K562 (cell line): ENCODE measurements around the gene USP44. TPM values are rescaled to one million over a fixed set of nuclear protein-coding genes. Genes with fewer than 3 reads are reported as not detected.

ENCODE experiments used
- AFF1 ChIP-seq, 2 experiments: fragments of 450-650 bp; IDR thresholded peaks; 2 replicates each; pipeline ENCODE4 v1.6.1; 2018; ENCODE audit warnings: mild to moderate bottlenecking in 2 of 2, low read depth in 1 of 2; ENCODE audit not compliant: partially characterized antibody in 2 of 2
- ATF7 ChIP-seq: fragments of 450-650 bp; IDR thresholded peaks from 2 replicates; pipeline ENCODE4 v1.7.1; 2014; ENCODE audit warnings: mild to moderate bottlenecking, moderate library complexity
- CBFA2T3 ChIP-seq: fragments of 450-650 bp; IDR thresholded peaks from 2 replicates; pipeline ENCODE4 v1.6.1; 2017
- EHMT2 ChIP-seq: fragments of 450-650 bp; IDR thresholded peaks from 2 replicates; pipeline ENCODE4 v1.6.1; 2018; ENCODE audit warnings: antibody characterized with exemption
- ESRRA ChIP-seq: fragments of 450-650 bp; IDR thresholded peaks from 2 replicates; pipeline ENCODE4 v1.6.1; 2014; ENCODE audit warnings: low read depth, mild to moderate bottlenecking, moderate library complexity, borderline replicate concordance
- HDAC1 ChIP-seq, 2 experiments: fragments of 450-650 bp; IDR thresholded peaks; 2 replicates each; pipeline ENCODE4 v1.6.1; 2016 to 2017; ENCODE audit warnings: inconsistent platforms in 1 of 2, mild to moderate bottlenecking in 1 of 2, moderate library complexity in 1 of 2
- HDAC3 ChIP-seq: fragments of 450-650 bp; IDR thresholded peaks from 2 replicates; pipeline ENCODE4 v1.6.1; 2018; ENCODE audit warnings: borderline replicate concordance, mild to moderate bottlenecking, moderate library complexity; ENCODE audit not compliant: partially characterized antibody
- HEY1 ChIP-seq: fragments of 250-450 bp; sonication (Bioruptor Pico); IDR thresholded peaks from 2 replicates; pipeline ENCODE4 v1.5.0; 2020; ENCODE audit warnings: mild to moderate bottlenecking, moderate library complexity, borderline replicate concordance
- KLF1 ChIP-seq: fragments of 450-650 bp; IDR thresholded peaks from 2 replicates; pipeline ENCODE4 v1.6.1; 2016; ENCODE audit warnings: missing genetic modification characterization, missing compliant biosample characterization
- LEF1 ChIP-seq: fragments of 450-650 bp; IDR thresholded peaks from 2 replicates; pipeline ENCODE4 v1.6.1; 2016; ENCODE audit warnings: mild to moderate bottlenecking
- MECOM ChIP-seq: fragments of 250-450 bp; sonication (Bioruptor Pico); IDR thresholded peaks from 2 replicates; pipeline ENCODE4 v1.8.0; 2022; ENCODE audit warnings: inconsistent platforms
- MTA1 ChIP-seq: fragments of 450-650 bp; IDR thresholded peaks from 2 replicates; pipeline ENCODE4 v1.6.1; 2017; ENCODE audit warnings: borderline replicate concordance
- NFE2L1 ChIP-seq: fragments of 450-650 bp; IDR thresholded peaks from 2 replicates; pipeline ENCODE4 v1.6.1; 2016; ENCODE audit warnings: missing genetic modification characterization, low read depth, mild to moderate bottlenecking, missing compliant biosample characterization, moderate library complexity, borderline replicate concordance
- NR0B1 ChIP-seq: fragments of 450-650 bp; IDR thresholded peaks from one replicate; pipeline ENCODE4 v1.6.1; 2018; ENCODE audit warnings: mild to moderate bottlenecking, moderate library complexity; ENCODE audit not compliant: partially characterized antibody
- PTRF ChIP-seq: fragments of 450-650 bp; IDR thresholded peaks from 2 replicates; pipeline ENCODE4 v1.6.1; 2016; ENCODE audit warnings: mild to moderate bottlenecking, missing genetic modification characterization, missing compliant biosample characterization
- RCOR1 ChIP-seq, 2 experiments: IDR thresholded peaks; 2 replicates each; pipeline ENCODE4 v1.6.1; 2012; ENCODE audit warnings: low read depth in 2 of 2, low read length in 2 of 2, borderline replicate concordance in 1 of 2, improper control_type of control experiment in 1 of 2
- SAFB ChIP-seq: fragments of 200-400 bp; formaldehyde crosslinking; IDR thresholded peaks from 2 replicates; pipeline ENCODE4 v1.6.1; 2017; ENCODE audit warnings: low read depth, low read length, borderline replicate concordance
- TEAD4 ChIP-seq, 2 experiments: sonication (generic) in 1 of 2; formaldehyde crosslinking in 1 of 2; IDR thresholded peaks; 2 replicates each; pipeline versions ENCODE4 v1.6.1 to v1.8.0; 2012 to 2022; ENCODE audit warnings: borderline replicate concordance in 1 of 2, inconsistent platforms in 1 of 2, low read length in 1 of 2, mild to moderate bottlenecking in 1 of 2, missing genetic modification reagents in 1 of 2
- TOE1 ChIP-seq, 2 experiments: fragments of 450-650 bp in 1 of 2; sonication (generic) in 1 of 2; formaldehyde crosslinking in 1 of 2; IDR thresholded peaks; 2 replicates each; pipeline versions ENCODE4 v1.7.1 to v1.8.0; 2016 to 2022; ENCODE audit warnings: borderline replicate concordance in 2 of 2, mild to moderate bottlenecking in 2 of 2, antibody characterized with exemption in 1 of 2, inconsistent platforms in 1 of 2, low read depth in 1 of 2, missing genetic modification reagents in 1 of 2, moderate library complexity in 1 of 2
- TRIM24 ChIP-seq, 2 experiments: fragments of 450-650 bp; IDR thresholded peaks; 2 replicates each; pipeline ENCODE4 v1.6.1; 2016
- ZNF551 ChIP-seq: fragments of 250-450 bp; sonication (Bioruptor Pico); IDR thresholded peaks from 2 replicates; pipeline ENCODE4 v1.5.0; 2021; ENCODE audit warnings: mild to moderate bottlenecking, moderate library complexity
- ZNF717 ChIP-seq: fragments of 250-450 bp; sonication (Bioruptor Pico); IDR thresholded peaks from 2 replicates; pipeline ENCODE4 v1.5.0; 2021
- polyA plus RNA-seq, 8 experiments: library from polyadenylated mRNA; depleted of rRNA in 4 of 8; stranded (reverse) in 5 of 8; unstranded in 3 of 8; fragments of >200 nt; fragmentation: Nextera tagmentation in 2 of 8; fragmentation: Illumina TruSeq in 1 of 8; extraction: Ambion mirVana in 2 of 8; extraction: Trizol in 1 of 8; gene quantifications; 2 replicates each; pipeline versions ENCODE4 v1.2.1 to v1.2.3, GENCODE V29; 2011 to 2014; ENCODE audit warnings: inconsistent platforms in 1 of 8, missing spikeins in 1 of 8
- total RNA-seq, 7 experiments: library from RNA; depleted of rRNA in 6 of 7; stranded (reverse); fragments of >200 nt in 6 of 7; fragmentation: Illumina TruSeq in 2 of 7; extraction: Trizol in 2 of 7; gene quantifications; 2 replicates each; pipeline versions ENCODE4 v1.2.1 to v1.2.3, GENCODE V29; 2011 to 2021; ENCODE audit warnings: low replicate concordance in 1 of 7
- TF ChIP-seq, protein P1 (sequence below): fragments of 450-650 bp; IDR thresholded peaks from 2 replicates; pipeline ENCODE4 v1.6.1; 2016; ENCODE audit warnings: missing biosample characterization, missing genetic modification characterization

The USP44 gene
- total and polyA plus RNA-seq, 9 of the 15 experiments (the other 6 are each of a cell fraction or from before 2014, with no cell fraction given): 2.1 to 5.7 (median 2.8) TPM

- no peak for TF ChIP-seq KLF1
- TF ChIP-seq NFE2L1: no peak
- TF ChIP-seq MECOM: no peak
- TF ChIP-seq HDAC3: peak; percentile 48
- TF ChIP-seq SAFB: no peak
- TF ChIP-seq ESRRA: peak; percentile 79; the same call in 1 of the 2 replicates
- peak; percentile 24 to 93; a peak in 2 of 4 replicates for TF ChIP-seq RCOR1 (IDR thresholded peaks at IDR 0.05; ENCODE audit: borderline replicate concordance in 1 of 2, low read depth in 2 of 2, low read length in 2 of 2)
- TF ChIP-seq TRIM24 (IDR thresholded peaks at IDR 0.05): peak; percentile 45 to 81; a peak in 3 of 4 replicates
- no peak for TF ChIP-seq NR0B1
- 0 out of 2 replicates have a peak, but pooled peaks have one; percentile 25 for TF ChIP-seq TOE1 (IDR thresholded peaks at IDR 0.05; ENCODE audit: borderline replicate concordance)
- no peak for TF ChIP-seq TOE1 (CRISPR knock-in tag; IDR thresholded peaks at IDR 0.05; ENCODE audit: borderline replicate concordance, low read depth)
- TF ChIP-seq EHMT2: no peak
- TF ChIP-seq CBFA2T3: peak; percentile 93
- TF ChIP-seq LEF1: peak; percentile 57; the same call in 1 of the 2 replicates
- TF ChIP-seq AFF1 (IDR thresholded peaks at IDR 0.05; ENCODE audit: low read depth in 1 of 2, partially characterized antibody in 2 of 2): peak in 1 of 2 experiments; percentile 42
- TF ChIP-seq ZNF717 (CRISPR knock-in tag): no peak
- no peak for TF ChIP-seq HEY1 (CRISPR knock-in tag)
- TF ChIP-seq, protein P1, sequence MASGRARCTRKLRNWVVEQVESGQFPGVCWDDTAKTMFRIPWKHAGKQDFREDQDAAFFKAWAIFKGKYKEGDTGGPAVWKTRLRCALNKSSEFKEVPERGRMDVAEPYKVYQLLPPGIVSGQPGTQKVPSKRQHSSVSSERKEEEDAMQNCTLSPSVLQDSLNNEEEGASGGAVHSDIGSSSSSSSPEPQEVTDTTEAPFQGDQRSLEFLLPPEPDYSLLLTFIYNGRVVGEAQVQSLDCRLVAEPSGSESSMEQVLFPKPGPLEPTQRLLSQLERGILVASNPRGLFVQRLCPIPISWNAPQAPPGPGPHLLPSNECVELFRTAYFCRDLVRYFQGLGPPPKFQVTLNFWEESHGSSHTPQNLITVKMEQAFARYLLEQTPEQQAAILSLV: no peak
- peak; percentile 38; the same call in 1 of the 2 replicates for TF ChIP-seq MTA1
- TF ChIP-seq ATF7: peak; percentile 55; the same call in 1 of the 2 replicates
- TF ChIP-seq HDAC1 (IDR thresholded peaks at IDR 0.05): peak in 1 of 2 experiments; percentile 74; a peak in 2 of 4 replicates
- no peak for TF ChIP-seq ZNF551 (CRISPR knock-in tag)
- no peak for TF ChIP-seq PTRF (tag)
- peak; percentile 94 for TF ChIP-seq TEAD4 (IDR thresholded peaks at IDR 0.05; ENCODE audit: low read length)
- TF ChIP-seq TEAD4 (CRISPR knock-in tag; IDR thresholded peaks at IDR 0.05; ENCODE audit: borderline replicate concordance): no peak
Measured at GRCh38 chr12:95516757-95517156, 34.5 kb downstream of the USP44 start (continued).
